Stimulated activated CD4-positive, alpha-beta T cell treated with anti-CD3 and anti-CD28 coated beads, Interleukin-4, amount 100 ng/mL, for 1 hour (primary cell): Measurements from ENCODE around the gene CHST13.
"Not testable (repeated sequence)": the region's sequence is repeated elsewhere in the genome, so short reads cannot be mapped to it uniquely, and the experiment has no call there.

Source experiments
- DNase-seq: peaks from one replicate; pipeline ENCODE4 v3.0.0-alpha.2; 2020

Gene CHST13

DNA sequence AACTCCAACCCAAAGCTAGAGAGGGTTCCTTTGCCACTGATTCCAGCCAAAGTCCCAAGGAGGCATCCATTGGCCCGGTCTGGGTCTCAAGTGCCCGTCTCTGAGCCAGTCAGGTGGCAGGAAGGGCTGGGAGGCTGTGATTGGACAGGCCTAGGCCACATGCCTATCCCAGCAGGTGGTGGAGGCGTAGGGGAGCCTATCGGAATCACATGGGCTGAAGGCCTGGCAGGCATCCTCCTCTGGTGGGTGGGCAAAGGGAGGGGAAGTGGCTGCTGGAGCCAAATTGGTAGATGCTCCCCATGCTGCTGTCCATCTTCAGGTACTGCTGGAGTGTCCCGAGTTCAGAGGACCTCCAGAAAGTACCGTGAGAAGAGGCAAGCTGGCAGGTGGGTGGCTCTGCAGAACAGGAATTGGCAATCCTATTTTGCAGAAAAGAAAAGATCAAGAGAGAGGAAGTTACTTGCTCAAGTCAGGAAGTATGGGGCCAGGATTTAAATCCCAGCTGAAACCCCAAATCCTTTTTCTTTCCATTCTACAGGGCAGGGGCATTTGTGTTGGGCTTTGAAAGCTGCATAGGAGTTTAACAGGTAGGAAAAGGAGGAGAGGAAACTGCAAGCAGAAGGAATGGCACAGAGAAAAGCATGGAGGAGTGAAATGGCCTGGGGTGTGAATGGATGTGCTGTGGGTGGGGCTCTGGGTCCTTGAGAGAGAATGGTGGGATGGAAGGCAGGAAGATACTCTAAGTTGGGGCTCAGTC lies 3.7 kb downstream of the CHST13 start:
- DNase-seq: no peak

DNA sequence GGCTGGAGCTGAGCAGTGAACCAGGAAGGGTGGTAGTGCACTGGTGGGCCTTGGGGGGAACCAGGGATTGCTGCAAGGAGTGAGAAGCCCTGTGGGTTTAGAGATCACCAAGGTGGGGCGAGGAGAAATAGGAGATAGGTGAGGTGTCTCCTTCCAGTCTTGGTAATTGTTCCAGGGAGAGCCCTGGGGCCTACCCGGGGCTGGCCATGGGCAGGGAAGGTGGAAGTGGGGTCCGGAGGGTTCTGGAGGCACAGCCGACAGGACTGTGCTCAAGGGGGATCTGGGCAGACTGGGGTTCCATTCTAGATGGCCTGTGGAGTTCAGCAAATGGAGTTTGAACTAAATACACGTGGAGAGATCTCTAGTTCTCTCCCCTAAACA lies 4.5 kb downstream of the CHST13 start:
- no peak for DNase-seq

DNA sequence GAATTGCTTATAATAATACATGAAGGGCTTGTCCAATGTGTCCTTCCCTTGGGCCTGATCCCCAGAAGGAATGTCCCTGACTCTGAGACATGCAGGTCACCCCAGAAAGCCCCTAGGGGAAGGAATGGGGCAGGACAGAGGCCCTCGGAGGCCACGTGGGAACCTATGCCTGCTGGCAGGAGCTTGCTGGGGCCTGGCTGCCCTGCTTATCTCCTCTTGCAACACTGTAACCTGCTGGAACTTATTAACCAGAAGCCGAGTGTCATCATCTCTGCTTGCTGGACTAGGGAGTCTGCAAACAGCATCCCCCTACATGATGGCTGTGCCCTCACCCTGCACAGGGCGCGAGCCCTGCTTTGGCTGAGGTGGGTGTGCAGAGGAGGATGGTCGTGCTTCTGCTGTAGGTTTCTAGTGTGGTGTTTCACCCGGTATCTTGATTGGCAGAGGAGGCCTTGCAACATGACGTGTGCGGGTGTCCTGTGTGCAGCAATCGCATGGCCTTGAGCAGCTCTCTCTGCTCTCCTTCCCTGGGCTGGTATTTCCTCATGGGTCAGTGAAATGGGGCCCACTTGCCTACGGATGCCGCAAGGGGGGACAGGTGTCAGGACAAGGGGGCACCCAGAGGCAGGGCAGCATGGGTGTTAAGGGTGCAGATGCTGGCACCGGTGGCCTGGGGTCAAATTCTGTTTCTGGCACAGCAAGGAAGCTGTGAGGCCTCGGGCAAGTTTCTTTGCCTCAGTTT lies 5.0 kb downstream of the CHST13 start:
- DNase-seq: no peak

DNA sequence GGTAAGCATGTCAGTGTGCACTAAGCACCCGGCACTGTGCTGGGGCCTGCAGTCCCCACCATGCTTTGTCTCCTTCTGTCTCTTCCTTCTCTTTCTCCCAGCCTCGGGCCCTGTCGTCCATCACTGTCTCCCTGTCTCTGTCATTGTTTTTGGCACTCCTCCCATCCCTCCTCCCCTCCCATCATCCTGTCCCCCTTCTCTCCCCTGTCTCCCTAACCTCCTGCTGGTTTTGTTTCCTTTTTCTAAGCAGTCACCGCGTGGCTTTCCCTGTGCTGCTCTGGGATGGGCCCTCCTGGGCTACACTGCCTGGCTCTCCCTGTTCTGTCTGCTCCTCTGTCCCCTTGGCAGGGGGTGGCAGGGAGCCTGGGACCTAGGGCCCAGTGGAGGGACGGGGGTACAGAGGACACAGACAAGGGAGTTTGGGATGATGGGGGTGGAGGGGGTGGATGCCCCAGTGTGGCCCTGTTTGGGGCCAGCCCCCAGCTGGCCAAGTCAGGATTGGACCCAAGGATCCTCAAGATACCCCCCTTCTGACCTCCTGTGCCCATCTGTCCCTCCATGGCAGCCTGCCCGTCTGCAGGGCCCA lies 5.7 kb downstream of the CHST13 start:
- no peak for DNase-seq

DNA sequence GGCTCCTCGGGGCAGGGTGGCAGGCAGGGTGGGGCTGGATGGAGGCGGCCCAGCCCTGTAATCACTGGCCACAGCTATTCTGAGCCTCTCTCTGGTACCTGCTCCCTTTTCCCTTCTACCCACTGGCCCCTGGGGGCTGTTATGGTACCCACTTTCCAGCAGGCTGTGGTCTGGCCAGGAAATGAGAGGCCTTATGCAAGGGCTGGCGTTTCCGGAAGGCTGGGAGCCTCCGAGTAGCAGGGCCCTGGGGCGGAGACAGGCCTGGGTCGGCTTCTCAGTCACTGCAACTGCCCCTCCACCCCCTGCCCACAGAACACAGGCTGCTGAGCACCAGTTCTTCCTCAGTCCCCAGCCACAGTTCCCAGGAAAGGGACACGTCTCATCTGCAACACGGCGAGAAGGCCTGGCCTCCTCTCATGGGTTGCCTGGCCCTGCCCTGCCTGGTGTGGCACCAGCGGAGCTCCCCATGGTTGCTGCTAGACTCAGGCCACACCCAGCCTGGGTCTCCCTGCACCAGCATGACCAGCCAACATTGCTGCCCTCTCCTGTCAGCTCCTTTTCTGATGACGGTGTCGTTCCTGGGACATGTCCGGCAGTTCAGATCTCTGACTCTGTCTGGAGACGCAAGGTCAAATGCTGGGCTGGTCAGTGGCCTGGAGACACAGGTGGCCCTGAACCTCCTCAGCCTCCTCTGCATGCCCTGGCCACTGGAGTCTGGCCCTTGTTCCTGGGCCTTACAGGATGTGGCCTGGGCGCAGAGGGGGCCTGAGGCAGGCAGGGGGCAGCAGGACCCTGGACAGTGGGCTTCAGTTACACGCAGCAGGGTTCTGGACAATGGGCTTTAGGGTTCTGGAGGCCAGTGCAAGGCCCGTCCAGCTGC lies 6.5 kb downstream of the CHST13 start:
- DNase-seq: no peak

DNA sequence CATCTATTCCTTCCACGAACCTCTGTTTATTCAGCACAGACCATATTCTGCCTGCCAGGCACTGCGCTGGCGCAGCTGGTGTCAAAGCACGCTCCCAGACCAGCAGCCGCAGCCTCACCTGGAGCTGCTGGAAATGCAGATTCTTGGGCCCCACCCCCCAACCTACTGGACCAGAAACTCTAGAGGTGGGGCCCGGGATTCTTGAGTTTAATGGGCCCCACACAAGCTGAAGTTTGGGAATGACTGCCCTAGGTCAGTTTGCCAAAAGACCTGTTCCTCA lies 7.0 kb downstream of the CHST13 start:
- DNase-seq: no peak

DNA sequence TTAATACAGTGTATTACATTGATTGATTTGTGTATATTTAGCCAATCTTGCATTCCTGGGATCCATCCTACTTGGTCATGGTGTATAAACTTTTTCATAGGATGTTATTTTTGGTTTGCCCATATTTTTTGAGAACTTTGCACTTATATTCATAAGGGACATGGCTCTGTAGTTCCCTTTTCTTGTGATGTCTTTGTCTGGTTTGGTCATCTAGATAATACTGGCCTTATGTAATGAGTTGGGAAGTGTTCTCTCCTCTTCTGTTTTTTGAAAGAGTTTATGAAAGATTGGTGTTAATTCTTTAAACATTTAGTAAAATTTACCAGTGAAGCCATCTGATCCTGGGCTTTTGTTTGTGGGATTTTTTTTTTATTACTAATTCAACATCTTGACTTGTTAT lies 9.6 kb downstream of the CHST13 start:
- no peak for DNase-seq

DNA sequence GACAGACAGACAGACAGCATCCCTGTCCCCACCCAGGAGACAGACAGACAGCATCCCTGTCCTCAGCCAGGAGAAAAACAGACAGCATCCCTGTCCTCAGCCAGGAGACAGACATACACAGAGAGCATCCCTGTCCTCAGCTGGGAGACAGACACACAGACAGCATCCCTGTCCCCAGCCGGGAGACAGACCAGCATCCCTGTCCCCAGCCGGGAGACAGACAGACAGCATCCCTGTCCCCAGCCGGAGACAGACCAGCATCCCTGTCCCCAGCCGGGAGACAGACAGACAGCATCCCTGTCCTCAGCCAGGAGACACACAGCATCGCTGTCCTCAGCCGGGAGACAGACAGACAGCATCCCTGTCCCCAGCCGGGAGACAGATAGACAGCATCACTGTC lies 10.8 kb downstream of the CHST13 start:
- not testable (repeated sequence) for DNase-seq

DNA sequence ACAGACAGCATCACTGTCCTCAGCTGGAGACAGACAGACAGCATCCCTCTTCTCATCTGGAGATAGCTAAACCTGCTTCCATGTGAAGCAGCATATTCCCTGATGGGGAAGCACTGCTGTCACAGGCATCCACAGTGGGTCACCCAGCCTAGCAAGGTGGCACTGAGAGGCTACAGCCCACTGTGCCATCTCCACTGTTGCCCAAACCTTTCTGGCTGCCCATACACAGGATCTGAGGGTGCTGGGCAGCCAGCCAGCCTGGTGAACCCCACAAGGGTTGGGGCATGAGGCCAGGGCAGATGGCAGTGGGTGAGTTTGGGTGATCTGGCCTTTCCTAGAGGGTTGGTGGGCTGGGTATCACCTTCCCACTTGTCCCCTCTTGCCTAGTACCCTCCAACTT lies 11.7 kb downstream of the CHST13 start:
- no peak for DNase-seq

DNA sequence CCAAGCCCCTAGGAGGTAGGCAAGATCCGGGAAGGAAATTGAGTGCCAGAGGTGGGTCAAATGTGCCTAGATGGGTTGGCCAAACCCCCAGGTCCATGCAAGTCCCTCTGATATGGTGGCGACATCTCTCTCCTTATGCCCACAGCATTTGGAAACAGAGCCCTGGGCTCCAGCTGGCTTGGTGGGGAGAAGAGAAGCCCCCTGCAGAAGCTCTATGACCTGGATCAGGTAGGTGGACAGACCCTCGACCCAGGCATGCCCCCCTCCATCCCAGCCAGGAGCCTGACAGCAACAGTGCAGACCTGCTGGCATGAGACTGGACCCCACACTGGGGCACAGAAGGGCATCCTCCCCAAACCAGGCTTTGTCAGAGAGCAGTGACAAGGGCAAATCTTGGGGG lies 12.2 kb downstream of the CHST13 start:
- DNase-seq: no peak

DNA sequence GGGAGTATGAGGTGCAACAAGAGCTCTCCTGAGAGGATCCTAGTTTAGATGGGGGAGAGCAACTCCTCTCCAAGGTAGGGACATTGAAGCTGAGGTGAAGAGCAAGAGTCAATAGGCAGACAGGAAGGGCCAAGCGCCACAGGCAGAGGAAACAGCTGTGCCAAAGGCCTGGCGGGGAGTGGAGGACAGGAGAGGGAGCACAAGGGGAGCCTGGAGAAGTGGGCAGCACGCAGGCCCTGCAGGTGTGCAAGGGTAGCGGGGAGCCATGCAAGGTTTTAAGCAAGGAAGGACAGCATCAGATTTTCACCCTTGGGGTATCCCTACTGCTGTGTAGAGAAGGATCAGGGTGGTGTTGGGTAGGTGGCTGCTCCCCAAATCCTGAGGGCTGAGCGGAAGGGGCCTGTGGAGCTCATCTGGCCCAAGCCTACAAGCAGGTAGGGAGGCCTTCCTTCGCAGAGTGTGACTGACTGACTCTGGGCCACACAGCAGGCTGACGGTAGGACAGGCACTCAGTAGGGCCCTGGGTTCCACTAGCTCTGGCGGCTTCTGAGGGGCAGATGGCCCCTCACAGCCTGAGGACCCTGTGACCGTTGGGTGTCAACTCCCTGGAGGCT lies 13.3 kb downstream of the CHST13 start:
- no peak for DNase-seq

DNA sequence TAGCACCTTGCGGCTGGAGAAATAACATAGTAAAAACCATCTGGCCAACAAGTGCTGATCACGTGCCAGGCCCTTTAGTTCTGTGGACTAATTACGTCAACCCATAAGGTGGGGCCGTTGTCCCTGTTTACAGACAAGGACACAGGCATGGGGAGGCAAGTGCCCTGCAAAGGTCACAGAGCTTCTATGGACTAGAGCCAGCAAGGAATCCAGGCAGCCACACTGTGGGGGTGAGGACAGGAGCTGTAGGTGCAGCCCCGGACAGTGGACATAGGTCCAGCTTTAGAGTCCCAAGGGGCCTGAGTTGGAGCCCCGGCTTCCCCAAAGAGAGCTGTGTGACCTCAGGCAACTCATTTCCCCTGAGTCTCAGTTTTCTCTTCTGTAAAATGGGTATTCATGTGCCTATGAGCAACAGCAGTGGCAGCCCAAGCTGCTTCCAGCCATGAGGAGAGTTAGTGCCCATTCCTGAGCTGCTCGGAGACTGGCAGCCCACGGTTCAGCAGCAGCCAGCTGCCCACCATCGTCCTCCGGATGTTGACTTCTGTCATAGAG lies 13.9 kb downstream of the CHST13 start:
- DNase-seq: no peak

DNA sequence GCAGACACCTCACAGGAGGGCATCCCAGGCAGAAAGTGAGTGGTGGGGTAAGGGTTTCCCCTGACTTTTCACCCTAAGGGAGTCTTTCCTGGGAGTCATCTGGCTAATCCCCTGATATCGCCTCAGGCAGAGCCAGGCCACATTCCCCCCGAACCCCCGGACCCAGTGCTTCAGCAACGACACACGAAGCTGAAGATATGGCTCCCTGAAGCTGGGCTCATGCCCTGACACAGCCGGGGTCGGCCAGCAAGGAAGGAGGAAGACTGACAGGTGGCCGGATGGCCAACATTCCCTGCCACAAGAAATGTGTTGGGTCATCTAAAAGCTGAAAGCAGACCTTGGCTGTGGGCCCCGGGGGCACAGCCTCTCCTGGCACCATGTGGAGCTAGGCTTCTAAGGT lies 14.4 kb downstream of the CHST13 start:
- no peak for DNase-seq

DNA sequence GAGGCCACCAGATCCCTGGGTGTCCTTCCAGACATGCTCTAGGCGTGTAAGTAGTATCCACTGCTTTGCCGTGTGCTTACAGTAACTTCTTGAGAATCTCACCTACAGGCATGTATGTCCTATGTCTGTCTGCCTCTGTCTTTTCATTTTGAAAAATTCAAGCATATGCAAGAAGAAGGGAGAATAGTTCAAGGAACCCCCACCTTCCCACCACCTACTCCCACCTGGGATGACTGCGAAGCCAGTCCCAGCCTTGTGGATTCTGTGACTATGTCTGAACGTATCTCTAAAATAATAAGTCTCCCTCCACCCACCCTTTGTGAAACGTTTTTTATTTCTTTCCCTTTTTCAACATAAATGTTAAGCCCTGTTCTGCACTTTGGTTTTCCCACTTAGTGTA lies 15.0 kb downstream of the CHST13 start:
- no peak for DNase-seq

DNA sequence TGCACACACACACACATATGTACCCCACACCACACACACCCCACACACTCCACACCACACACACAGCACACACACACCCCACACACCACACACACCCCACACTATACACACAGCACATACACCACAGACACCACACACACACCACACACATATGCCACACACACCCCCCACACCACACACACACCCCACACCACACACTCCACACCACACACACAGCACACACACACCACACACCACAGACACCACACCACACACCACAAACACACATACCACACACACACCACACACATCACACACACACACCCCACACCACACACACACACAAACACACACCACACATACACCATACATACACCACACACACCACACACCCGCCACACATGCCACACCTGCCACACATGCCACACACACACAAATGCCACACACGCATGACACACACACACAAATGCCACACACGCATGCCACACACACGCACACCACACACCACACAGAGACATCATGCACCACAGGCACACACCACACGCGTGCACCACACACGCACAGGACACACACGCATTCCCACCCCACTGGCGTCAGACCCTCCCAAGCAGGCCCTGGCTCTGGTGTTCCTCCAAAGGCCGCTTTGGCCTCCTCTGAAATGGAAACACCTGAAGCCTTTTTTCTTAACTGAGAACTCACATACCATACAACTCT lies 15.7 kb downstream of the CHST13 start:
- DNase-seq: no peak

DNA sequence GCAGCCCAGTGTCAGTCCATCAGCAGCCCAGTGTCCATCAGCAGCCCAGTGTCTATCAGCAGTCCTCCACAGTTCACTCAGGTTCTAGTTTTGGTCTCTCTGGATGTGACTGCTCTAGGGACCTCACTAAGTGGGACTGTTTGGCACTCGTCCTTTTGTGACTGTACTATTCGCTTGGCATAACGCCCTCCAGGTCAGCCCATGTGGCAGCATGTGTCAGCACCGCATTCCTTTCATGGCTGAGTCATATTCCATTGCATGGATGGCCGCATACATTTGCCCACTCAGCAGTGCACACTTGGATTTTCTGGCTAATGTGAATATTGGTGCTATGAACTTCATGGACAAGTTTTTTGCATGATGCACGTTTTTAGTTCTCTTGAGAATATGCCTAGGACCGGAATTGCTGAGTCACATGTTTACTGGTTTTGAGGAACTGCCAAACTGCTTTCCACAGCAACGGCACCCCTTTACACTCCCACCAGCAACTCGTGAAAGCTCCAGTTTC lies 16.4 kb downstream of the CHST13 start:
- DNase-seq: no peak

DNA sequence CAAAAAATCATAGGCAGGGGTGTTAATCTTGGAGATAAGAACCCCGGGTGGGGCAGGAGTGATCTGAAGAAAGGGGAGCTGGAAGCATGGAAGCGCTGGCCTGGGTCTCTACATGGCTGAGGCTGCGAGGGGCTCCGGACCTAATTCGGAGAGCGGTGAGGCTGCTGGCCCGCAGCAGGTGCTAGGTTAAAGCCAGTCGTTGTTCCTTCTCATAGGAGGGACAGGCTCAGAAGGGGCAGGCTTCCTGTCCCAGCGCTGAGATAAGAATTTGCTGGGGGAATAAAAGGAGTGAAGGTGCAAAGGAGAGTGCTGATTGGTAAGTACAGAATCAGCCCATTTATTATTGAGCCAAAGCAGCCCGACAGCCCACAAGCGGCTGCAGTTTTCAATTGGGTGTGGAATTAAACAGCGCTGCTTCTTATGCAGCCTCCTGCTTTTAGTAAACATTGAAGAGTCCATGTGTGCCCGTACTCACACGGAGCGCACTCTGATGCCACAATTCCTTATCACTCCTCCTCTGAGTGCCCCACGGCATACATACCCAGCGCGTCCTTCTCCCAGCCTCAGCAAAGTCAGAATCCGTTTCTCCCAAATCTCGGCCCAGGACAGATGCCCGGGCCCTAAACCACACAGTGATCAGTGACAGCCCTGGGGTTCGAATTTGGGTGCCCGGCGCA lies 17.1 kb downstream of the CHST13 start:
- DNase-seq: no peak

DNA sequence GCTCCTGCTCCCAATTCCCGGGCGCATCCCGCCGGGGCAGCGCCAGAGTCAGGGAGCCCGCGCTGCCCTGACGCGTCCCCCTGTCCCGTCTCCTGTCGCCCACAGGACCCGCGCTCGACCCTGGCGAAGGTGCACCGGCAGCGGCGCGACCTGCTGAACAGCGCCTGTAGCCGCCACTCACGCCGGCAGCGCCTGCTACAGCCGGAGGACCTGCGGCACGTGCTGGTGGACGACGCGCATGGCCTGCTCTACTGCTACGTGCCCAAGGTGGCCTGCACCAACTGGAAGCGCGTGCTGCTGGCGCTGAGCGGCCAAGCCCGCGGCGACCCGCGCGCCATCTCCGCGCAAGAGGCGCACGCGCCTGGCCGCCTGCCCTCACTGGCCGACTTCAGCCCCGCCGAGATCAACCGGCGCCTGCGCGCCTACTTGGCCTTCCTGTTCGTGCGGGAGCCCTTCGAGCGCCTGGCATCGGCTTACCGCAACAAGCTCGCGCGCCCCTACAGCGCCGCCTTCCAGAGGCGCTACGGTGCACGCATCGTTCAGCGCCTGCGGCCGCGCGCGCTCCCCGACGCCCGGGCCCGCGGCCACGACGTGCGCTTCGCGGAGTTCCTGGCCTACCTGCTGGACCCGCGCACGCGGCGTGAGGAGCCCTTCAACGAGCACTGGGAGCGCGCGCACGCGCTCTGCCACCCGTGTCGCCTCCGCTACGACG lies 17.8 kb downstream of the CHST13 start:
- no peak for DNase-seq

DNA sequence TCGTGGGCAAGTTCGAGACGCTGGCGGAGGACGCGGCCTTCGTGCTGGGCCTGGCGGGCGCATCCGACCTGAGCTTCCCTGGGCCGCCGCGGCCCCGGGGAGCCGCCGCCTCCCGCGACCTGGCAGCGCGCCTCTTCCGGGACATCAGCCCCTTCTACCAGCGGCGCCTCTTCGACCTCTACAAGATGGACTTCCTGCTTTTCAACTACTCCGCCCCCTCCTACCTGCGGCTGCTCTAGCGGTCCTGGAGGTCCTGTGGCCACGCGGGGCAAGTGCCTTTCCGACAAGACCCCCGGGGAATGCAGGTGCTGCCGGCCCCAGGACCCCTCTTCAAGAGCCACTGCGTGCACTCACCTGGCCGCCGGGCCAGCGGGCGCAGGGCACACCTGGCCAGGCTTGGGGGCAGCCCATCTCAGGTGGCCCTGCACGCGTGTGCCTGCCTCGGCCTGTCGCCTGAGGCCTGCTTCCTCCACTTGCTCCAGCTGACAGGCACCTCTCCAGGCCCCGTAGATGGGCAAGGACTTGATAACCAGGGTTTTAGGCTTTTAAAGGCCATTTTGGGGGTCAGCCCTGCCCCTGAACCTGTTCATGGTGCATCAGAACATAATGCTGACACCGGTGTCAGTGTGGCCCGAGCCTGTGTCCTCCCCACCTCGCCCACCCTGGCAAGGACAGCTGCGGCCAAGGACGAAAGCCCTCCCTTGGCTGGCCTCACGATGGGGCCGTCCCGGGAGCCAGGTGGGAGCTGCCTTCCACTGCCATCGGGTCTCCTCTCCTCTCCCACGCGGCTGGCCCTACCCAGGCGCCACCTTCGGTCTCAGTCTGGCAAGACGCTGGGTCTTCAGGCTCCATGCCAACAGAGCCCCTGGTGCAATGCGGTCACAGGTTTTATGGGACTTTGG lies 18.6 kb downstream of the CHST13 start:
- no peak for DNase-seq
